Astrocyte (in vitro differentiated cells and primary cell): Measurements from ENCODE around the gene PLAC8. TPM values are rescaled to one million over a fixed set of nuclear protein-coding genes. Genes with fewer than 3 reads are reported as not detected.
"Not testable (repeated sequence)": the region's sequence is repeated elsewhere in the genome, so short reads cannot be mapped to it uniquely, and the experiment has no call there.

ENCODE experiments used
- DNase-seq: peaks from one replicate; pipeline ENCODE4 v3.0.0-alpha.2; 2010; ENCODE audit warnings: low read depth
- FAIRE-seq: peaks from 2 replicates; lab custom pipeline; 2011; peaks lifted over from hg19 to GRCh38; lab: Jason Lieb, UNC
- H2AFZ ChIP-seq: 2 replicates; pipeline ENCODE4 v1.6.0; 2012; ENCODE audit warnings: low read depth, low read length, inconsistent platforms
- H3K27ac ChIP-seq: 2 replicates; pipeline ENCODE4 v1.5.1; 2011; ENCODE audit warnings: low read depth, low read length, inconsistent platforms
- H3K27me3 ChIP-seq: 2 replicates; pipeline ENCODE4 v1.6.0; 2011; ENCODE audit warnings: low read length, inconsistent platforms; ENCODE audit not compliant: insufficient read depth
- H3K36me3 ChIP-seq: 2 replicates; pipeline ENCODE4 v1.5.1; 2011; ENCODE audit warnings: low read length, inconsistent platforms; ENCODE audit not compliant: insufficient read depth
- H3K4me1 ChIP-seq: 2 replicates; pipeline ENCODE4 v1.5.1; 2011; ENCODE audit warnings: low read length, inconsistent platforms; ENCODE audit not compliant: insufficient read depth
- H3K4me2 ChIP-seq: 2 replicates; pipeline ENCODE4 v1.6.0; 2012; ENCODE audit warnings: low read length, inconsistent platforms
- H3K4me3 ChIP-seq: 2 replicates; pipeline ENCODE4 v1.5.1; 2011; ENCODE audit warnings: low read depth, mild to moderate bottlenecking, low read length, inconsistent platforms; ENCODE audit not compliant: insufficient read depth
- H3K79me2 ChIP-seq: 2 replicates; pipeline ENCODE4 v1.6.0; 2012; ENCODE audit warnings: mild to moderate bottlenecking, low read length, inconsistent platforms; ENCODE audit not compliant: insufficient read depth
- H3K9ac ChIP-seq: 2 replicates; pipeline ENCODE4 v1.6.0; 2012; ENCODE audit warnings: mild to moderate bottlenecking, low read length, inconsistent platforms
- H3K9me3 ChIP-seq: 2 replicates; pipeline ENCODE4 v1.5.1; 2012; ENCODE audit warnings: low read depth, mild to moderate bottlenecking, low read length, inconsistent platforms; ENCODE audit not compliant: insufficient read depth
- H4K20me1 ChIP-seq: 2 replicates; pipeline ENCODE4 v1.6.0; 2012; ENCODE audit warnings: low read length, inconsistent platforms; ENCODE audit not compliant: insufficient read depth
- H3K27ac Mint-ChIP-seq: one replicate; pipeline ENCODE4 v1.8.0; 2021; ENCODE audit warnings: mild to moderate bottlenecking, mixed read lengths; ENCODE audit not compliant: unreplicated experiment
- H3K27me3 Mint-ChIP-seq: one replicate; pipeline ENCODE4 v1.8.0; 2021; ENCODE audit warnings: low read depth, mixed read lengths; ENCODE audit not compliant: unreplicated experiment
- H3K36me3 Mint-ChIP-seq: one replicate; pipeline ENCODE4 v1.8.0; 2021; ENCODE audit warnings: low read depth, mixed read lengths; ENCODE audit not compliant: unreplicated experiment
- H3K4me1 Mint-ChIP-seq: one replicate; pipeline ENCODE4 v1.8.0; 2021; ENCODE audit warnings: low read depth, mixed read lengths; ENCODE audit not compliant: unreplicated experiment
- H3K4me3 Mint-ChIP-seq: one replicate; pipeline ENCODE4 v1.8.0; 2021; ENCODE audit warnings: mild to moderate bottlenecking, moderate library complexity, mixed read lengths; ENCODE audit not compliant: unreplicated experiment
- H3K9me3 Mint-ChIP-seq: one replicate; pipeline ENCODE4 v1.8.0; 2021; ENCODE audit warnings: mild to moderate bottlenecking, mixed read lengths; ENCODE audit not compliant: unreplicated experiment
- CTCF ChIP-seq: IDR thresholded peaks from 2 replicates; pipeline ENCODE4 v1.5.1; 2011; ENCODE audit warnings: low read depth, mild to moderate bottlenecking, inconsistent platforms, low read length, moderate library complexity; ENCODE audit not compliant: insufficient read depth
- EZH2 ChIP-seq: IDR thresholded peaks from 2 replicates; pipeline ENCODE4 v1.6.1; 2012; ENCODE audit warnings: mild to moderate bottlenecking, low read length, inconsistent platforms; ENCODE audit not compliant: insufficient read depth
- total RNA-seq: library from RNA; stranded (reverse); gene quantifications from 2 replicates; pipeline ENCODE4 v1.2.1, GENCODE V29; 2021

The PLAC8 gene
- total RNA-seq, 1 donor from 2014 or later = 27.8 TPM

- Mint-ChIP-seq H3K9me3 (no peaks in the 10 kb centered on the region), H3K4me3 (no peak overlapping the region), H3K27me3 (no peaks in the 10 kb centered on the region), H3K27ac (no peak overlapping the region), H3K36me3 (peaks cover 7% of the 10 kb centered on the region), H3K4me1 (no peaks in the 10 kb centered on the region)
- Histone ChIP-seq H3K4me2 (no peak overlapping the region), H3K36me3 (peaks cover 4% of the 10 kb centered on the region), H3K4me3 (no peak overlapping the region), H3K27ac (no peak overlapping the region), H3K27me3 (no peaks in the 10 kb centered on the region), H4K20me1 (peaks cover 7% of the 10 kb centered on the region), H3K9ac (no peak overlapping the region), H3K9me3 (no peaks in the 10 kb centered on the region), H3K79me2 (peaks cover 47% of the 10 kb centered on the region), H3K4me1 (no peaks in the 10 kb centered on the region), H2AFZ (no peak overlapping the region)
- no peak for TF ChIP-seq CTCF
- TF ChIP-seq EZH2 = no peak
- no peak for DNase-seq
- peak; percentile 39 for FAIRE-seq
Measured at GRCh38 chr4:83046693-83047473, 67.6 kb downstream of the PLAC8 start.

- Mint-ChIP-seq H3K27ac (no peak overlapping the region), H3K4me3 (no peak overlapping the region), H3K9me3 (no peaks in the 10 kb centered on the region), H3K36me3 (peaks cover 2% of the 10 kb centered on the region), H3K27me3 (no peaks in the 10 kb centered on the region), H3K4me1 (no peaks in the 10 kb centered on the region)
- H3K9me3 ChIP-seq = no peaks in the 10 kb centered on the region
- H3K4me1 ChIP-seq = no peaks in the 10 kb centered on the region
- no peaks in the 10 kb centered on the region for H3K36me3 ChIP-seq
- DNase-seq = peak; percentile 63
- no peak for TF ChIP-seq EZH2
- no peak for TF ChIP-seq CTCF
- FAIRE-seq = no peak
- no peak overlapping the region for H2AFZ ChIP-seq
- no peak overlapping the region for H3K4me3 ChIP-seq
- H3K27me3 ChIP-seq = no peaks in the 10 kb centered on the region
- no peak overlapping the region for H3K4me2 ChIP-seq
- H3K9ac ChIP-seq = no peak overlapping the region
- H3K79me2 ChIP-seq = peaks cover 72% of the 10 kb centered on the region
- H4K20me1 ChIP-seq = peaks cover 25% of the 10 kb centered on the region
- H3K27ac ChIP-seq = no peak overlapping the region
Measured at GRCh38 chr4:83043801-83044407, 70.6 kb downstream of the PLAC8 start.

- not testable (repeated sequence) for H3K4me1 ChIP-seq, H3K27me3 ChIP-seq, DNase-seq, H3K4me3 Mint-ChIP-seq, H3K4me2 ChIP-seq, H3K4me3 ChIP-seq, H3K36me3 ChIP-seq, H3K9me3 ChIP-seq, H3K9ac ChIP-seq, H3K27me3 Mint-ChIP-seq, H3K4me1 Mint-ChIP-seq, H3K36me3 Mint-ChIP-seq, H3K27ac Mint-ChIP-seq, FAIRE-seq, H3K9me3 Mint-ChIP-seq, H3K27ac ChIP-seq, H2AFZ ChIP-seq
- peaks cover 78% of the 10 kb centered on the region for H3K79me2 ChIP-seq
- H4K20me1 ChIP-seq = peaks cover 27% of the 10 kb centered on the region
Measured at GRCh38 chr4:83043157-83043556, 71.4 kb downstream of the PLAC8 start.
